GM18868 (cell line): ENCODE measurements around the gene TM6SF1.

Experiments used
- ATAC-seq: cut with Tn5 transposase; IDR thresholded peaks from one replicate; pipeline ENCODE4 v1.9.1; 2021; ENCODE audit warnings: mild to moderate bottlenecking, moderate library complexity; ENCODE audit not compliant: unreplicated experiment

Gene TM6SF1

GRCh38 chr15:83087576-83087975, 19.9 kb upstream of the TM6SF1 start:
- ATAC-seq = no peak

- no peak for ATAC-seq
These were observed 18.6 kb upstream of the TM6SF1 start for GRCh38 chr15:83088876-83089275.

- no peak for ATAC-seq
These were observed 17.0 kb upstream of the TM6SF1 start for GRCh38 chr15:83090465-83090864.

- ATAC-seq = peak; percentile 21
These were observed 15.5 kb upstream of the TM6SF1 start for GRCh38 chr15:83091965-83092308.

- ATAC-seq = peak; percentile 85
These were observed 15.0 kb upstream of the TM6SF1 start for GRCh38 chr15:83092309-83092976.

GRCh38 chr15:83094583-83094982, 12.9 kb upstream of the TM6SF1 start:
- no peak for ATAC-seq

- ATAC-seq = no peak
These were observed 9.4 kb upstream of the TM6SF1 start for GRCh38 chr15:83098079-83098478.

- ATAC-seq = no peak
These were observed 8.2 kb upstream of the TM6SF1 start for GRCh38 chr15:83099290-83099689.

GRCh38 chr15:83100097-83100646, 7.3 kb upstream of the TM6SF1 start:
- ATAC-seq = no peak

GRCh38 chr15:83102346-83102745, 5.1 kb upstream of the TM6SF1 start:
- ATAC-seq = no peak

- ATAC-seq = no peak
These were observed 3.3 kb upstream of the TM6SF1 start for GRCh38 chr15:83104141-83104540.

- ATAC-seq = no peak
These were observed 2.0 kb upstream of the TM6SF1 start for GRCh38 chr15:83105440-83105839.

- no peak for ATAC-seq
These were observed 366 bp downstream of the TM6SF1 start for GRCh38 chr15:83107841-83108181.

GRCh38 chr15:83108266-83109219, 1.1 kb downstream of the TM6SF1 start:
- peak; percentile 68 for ATAC-seq

- ATAC-seq = no peak
These were observed 2.1 kb downstream of the TM6SF1 start for GRCh38 chr15:83109532-83109931.

- no peak for ATAC-seq
These were observed 2.9 kb downstream of the TM6SF1 start for GRCh38 chr15:83110381-83110780.

GRCh38 chr15:83111149-83111548, 3.7 kb downstream of the TM6SF1 start:
- no peak for ATAC-seq

GRCh38 chr15:83112233-83112955, 4.9 kb downstream of the TM6SF1 start:
- ATAC-seq = no peak

GRCh38 chr15:83112956-83113299, 5.5 kb downstream of the TM6SF1 start:
- ATAC-seq = no peak

- ATAC-seq = no peak
These were observed 6.6 kb downstream of the TM6SF1 start for GRCh38 chr15:83113881-83114674.

GRCh38 chr15:83114856-83115255, 7.4 kb downstream of the TM6SF1 start:
- no peak for ATAC-seq
